NK-92 (cell line): ENCODE results near the gene ABHD8.

ENCODE experiments used
- DNase-seq: peaks from one replicate; lab custom pipeline; 2025; ENCODE audit not compliant: unreplicated experiment; lab: John Stamatoyannopoulos, UW

The ABHD8 gene, protein sequence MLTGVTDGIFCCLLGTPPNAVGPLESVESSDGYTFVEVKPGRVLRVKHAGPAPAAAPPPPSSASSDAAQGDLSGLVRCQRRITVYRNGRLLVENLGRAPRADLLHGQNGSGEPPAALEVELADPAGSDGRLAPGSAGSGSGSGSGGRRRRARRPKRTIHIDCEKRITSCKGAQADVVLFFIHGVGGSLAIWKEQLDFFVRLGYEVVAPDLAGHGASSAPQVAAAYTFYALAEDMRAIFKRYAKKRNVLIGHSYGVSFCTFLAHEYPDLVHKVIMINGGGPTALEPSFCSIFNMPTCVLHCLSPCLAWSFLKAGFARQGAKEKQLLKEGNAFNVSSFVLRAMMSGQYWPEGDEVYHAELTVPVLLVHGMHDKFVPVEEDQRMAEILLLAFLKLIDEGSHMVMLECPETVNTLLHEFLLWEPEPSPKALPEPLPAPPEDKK

DNA sequence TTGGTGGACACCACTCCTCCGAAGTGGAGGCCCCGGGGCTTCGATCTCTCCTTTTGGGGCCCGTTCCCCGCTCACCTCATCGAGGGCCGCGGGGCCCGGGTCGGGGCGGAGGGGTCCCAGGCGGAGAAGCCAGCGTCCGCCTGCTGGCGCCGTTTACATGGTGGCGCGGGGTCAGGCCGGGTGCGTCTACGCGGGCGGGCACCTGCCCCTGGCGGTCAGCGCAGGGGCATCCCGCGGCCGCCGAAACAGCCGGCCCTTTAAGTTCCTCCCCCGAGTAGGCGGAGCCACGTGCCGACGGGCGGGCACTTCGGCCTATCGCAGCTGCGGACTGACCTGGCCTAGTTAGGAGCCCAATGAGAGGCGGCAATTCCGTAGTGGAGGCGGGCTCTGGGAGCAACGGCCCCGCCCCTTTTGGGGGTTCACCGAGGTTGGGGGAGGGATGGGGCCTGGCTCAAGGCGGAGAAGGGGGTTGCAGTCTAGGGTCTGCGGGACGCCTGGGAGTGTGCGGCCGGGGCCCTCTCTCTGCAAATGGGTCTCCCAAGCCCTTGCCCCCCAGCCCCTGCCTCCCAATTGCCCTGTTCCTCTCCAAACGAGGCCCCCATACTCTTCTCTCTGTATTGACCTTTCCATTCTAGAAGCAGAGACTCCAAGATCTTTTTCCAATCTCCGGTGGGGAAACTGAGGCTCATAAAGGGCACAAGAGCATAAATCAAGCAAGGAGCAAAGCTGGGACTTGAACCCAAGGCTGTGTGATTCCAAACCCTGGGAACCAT, at the start of gene ABHD8:
ABHD8 (minus strand) TSS at position 259 of the 773 bp plus-strand sequence. CDS start 1,809 bp downstream, outside the sequence.
- DNase-seq, result no peak

DNA sequence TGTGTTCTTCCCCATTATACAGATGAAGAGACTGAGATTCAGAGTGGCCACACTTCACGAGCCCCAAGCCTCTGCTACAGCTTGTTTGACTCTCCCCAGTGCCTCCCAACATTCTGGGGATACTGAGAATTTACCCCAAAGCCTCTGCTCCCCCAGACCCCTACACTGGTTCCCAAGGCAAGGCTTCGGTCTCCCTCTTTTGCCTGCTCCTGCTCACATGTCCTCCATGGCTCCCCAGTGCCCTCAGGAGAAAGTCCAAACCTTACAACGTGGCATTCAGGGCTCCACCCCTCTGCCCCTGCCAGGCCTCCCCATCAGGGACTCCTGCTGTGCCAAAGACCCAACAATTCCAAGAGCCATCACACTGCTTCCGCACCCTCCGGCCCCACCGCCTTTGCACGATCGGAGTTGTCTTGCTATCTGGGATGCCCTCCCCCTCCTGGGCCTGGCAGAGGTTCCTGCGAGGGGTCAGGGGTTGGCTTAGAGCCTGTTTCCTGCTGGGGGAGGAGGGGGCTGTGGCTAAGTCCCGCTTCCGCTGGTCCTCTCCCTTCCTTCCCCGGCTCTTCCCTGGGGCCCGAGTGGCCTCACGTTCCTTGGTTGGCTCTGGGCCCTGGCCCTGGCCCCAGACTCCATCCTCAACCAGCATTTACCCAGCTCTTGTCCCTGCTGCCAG, 49.5 kb upstream of the ABHD8 start:
- no peak for DNase-seq

DNA sequence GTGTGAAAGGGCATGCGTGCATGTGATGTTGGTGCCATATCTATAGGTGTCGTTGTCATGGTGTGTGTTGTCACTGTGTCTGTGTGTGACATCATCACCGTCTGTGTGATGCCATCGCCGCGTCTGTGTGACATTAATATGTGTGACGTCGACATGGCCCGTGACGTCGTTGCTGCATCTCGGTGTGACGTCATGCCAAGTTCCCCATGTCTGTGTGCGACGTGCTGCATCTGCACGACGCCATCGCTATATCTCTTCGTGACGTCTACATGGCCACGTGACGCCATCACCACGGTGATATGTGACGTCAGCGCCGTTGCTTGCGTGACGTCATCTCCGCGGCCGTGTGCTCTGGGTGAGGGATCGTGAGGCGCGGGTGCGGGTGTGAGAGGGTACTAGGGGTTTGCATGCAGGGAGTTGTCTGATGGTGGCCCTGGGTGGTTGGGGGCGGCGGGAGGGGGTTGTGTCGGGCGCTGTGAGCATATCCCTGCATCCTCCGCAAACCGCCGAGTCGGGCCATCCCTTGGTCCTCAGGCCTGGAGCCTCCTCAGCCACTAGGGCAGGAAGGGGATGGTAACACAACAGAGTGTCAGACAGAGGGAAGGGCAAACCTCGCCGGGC, 48.7 kb upstream of the ABHD8 start:
- DNase-seq, result no peak

DNA sequence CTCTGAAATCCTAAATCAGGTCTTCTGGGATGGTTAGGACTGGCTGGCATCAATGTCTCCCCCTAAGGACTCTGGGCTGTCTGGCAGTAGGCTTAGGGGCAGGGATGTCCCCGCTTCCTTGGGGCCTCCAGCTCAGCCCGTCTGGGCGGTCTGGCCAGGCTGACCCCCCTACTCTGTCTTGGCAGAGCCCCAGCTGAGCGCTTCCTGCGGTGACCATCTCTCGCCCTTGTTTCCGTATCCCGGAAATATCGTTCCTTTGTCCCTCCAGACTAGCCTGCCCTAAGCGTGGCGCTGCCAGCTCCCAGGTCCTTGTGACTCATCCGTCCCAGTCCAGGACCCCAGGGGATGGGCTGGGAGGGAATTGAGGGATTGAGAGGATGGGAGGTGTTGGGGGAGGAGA, 45.5 kb upstream of the ABHD8 start:
- DNase-seq, result no peak

DNA sequence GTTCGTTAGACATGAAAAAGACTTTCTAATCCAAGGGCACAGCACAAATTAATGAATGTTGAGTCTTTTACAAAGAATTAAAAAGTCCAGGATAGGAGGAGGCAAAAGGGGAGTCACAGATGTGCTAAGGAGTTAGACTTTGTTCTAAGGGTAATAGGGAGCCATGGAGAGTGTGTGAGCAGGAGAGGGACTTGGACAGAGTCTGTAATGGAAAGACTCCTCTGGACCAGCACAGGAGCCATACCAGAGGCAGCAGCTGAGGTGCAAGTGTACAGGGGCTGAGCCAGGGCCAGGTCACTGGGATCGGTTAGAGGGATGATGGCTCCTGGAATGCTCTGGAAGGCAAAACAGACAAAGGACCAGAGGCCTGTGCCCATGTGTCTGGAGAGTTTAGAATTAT, 44.7 kb upstream of the ABHD8 start:
- DNase-seq, result no peak

DNA sequence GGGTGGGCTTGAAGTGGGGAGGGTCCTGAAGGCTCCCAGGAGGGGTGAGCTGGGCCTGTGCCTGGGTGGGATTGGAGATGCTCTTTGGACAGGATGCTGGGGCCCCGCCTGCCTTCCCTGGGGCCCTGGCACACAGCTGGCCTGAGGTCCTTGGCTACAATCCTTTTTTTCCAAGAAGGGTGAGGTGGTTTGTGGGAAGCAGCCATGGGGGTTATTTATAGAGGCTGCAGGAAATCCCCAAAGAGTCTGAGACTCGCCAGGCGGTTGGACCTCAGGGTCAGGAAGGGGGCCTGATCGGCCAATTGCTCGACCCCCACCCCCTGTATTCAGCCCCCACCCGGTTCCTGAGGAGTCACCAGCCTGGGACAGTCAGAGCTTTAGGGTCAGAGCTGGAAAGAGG, 44.1 kb upstream of the ABHD8 start:
- no peak for DNase-seq

DNA sequence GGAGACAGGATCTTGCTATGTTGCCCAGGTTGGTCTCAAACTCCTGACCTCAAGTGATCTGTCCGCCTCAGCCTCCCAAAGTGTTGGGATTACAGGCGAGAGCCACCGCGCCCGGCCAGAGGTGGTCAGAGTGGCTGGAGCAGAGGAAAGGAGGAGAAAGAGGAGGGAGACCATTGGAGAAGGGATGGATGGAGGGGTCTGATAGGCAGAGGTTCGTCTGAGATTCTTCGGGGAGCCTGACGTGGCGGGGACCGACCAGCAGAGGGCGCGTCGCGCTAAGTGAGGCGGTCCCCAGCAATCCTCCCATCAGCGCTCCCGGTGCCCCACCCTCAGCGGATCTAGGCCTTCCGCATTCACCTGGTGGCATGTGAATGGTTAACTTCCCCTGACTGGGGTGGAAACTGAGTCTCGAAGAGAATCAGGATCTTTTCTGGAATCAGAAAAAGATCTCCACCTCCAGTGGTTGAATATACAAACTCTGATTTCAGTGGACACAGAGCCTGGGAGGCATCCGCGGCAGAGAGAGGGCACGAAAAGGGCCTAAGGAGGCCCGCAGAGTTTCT, 43.0 kb upstream of the ABHD8 start:
- DNase-seq, result no peak

DNA sequence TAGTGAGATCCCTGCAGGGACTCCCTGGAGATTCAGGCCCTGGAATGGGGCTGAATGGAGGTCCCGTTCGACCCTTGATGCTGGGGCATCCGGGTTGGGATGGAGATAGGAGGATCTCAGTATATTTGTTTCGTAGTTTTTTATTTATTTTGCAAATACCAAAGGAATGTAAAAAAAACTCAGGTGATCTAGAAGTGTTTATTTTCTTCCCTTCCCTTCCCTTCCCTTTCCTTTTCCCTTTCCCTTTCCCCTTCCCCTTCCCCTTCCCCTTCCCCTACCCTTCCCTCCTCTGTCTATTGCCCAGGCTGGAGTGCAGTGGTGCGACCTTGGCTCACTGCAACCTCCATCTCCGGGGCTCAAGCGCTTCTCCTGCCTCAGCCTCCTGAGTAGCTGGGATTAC, 38.6 kb upstream of the ABHD8 start:
- no peak for DNase-seq

DNA sequence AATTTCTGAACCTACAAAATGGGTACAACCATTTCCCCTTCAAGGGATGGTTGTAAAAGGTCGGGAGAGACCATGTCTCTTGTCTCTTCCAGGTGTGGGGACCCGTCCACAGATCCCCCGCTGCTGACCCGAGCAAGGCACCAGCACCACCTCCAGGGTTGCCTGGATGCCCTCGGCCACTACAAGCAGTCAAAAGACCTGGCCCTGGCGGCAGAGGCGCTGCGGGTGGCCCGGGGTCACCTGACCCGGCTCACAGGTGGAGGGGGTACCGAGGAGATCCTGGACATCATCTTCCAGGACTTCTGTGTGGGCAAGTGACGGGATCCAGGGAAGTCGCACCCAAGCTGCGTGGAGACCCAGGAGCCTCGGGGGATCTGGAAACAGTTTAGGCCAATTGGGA, 38.2 kb upstream of the ABHD8 start:
- no peak for DNase-seq

DNA sequence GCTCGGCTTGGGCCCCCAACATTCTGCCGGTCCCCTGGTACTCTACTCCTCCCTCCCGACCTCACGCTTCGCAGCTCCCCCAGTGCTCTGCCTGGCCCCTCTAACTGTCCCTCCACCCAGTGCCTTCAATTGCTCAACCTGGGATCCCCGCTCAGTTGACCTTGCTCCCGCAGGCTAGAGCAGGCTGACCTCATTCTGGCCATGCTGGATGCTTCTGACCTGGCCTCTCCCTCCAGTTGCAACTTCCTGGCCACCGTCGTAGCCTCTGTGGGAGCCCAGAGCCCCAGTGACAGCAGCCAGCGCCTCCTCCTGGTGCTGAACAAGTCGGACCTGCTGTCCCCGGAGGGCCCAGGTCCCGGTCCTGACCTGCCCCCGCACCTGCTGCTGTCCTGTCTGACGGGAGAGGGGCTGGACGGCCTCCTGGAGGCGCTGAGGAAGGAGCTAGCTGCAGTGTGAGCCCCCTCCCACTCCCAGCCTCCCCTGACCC, 37.7 kb upstream of the ABHD8 start:
- DNase-seq, result no peak

DNA sequence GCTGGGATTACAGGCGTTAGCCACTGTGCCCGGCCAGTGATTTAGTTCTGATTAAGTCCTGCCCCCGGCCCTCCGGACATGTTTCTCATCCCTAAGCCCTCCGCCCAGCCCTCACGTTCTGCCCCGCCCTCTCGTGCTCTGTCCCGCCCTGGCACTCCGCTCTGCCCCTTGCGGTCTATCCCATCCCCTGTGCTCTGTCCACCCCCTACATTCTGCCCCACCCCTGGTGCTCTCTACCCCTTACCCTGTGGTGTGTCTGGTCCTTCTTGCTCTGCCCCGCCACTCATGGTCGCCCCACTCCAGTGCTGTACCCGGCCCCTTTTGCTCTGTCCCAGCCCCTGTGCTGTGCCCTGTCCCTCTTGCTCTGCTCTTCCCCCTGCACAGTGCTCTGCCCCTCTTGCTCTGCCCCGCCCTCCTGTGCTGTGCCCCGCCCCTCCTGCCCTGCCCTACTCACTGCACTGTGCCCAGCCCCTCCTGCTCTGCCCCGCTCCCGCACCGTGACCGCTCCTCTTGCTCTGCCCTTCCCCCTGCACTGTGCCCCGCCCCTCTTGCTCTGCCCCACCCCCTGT, 37.2 kb upstream of the ABHD8 start:
- no peak for DNase-seq

DNA sequence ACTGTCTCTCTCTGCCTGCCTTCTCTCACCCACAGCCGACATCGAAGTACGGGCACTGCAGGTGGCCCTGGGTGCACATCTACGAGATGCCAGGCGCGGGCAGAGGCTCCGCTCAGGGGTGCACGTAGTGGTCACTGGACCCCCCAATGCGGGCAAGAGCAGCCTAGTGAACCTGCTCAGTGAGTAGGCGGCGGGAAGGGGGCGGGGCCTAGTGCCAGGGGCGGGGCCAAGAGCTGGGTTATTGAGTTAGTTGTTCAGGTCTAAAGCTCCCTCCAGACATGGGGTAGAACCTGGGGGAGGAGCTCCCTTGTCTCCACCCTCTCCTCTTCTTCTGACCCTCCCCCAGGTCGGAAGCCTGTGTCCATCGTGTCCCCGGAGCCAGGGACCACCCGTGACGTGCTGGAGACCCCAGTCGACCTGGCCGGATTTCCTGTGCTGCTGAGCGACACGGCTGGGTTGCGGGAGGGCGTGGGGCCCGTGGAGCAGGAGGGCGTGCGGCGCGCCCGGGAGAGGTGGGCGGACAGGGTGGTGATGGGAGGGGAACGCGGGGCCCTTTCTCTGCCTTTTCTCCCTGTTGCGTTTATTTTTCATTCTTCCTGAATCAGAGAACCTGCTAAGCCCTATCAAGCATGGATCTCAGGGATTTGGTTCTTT, 36.0 kb upstream of the ABHD8 start:
- DNase-seq, result no peak

DNA sequence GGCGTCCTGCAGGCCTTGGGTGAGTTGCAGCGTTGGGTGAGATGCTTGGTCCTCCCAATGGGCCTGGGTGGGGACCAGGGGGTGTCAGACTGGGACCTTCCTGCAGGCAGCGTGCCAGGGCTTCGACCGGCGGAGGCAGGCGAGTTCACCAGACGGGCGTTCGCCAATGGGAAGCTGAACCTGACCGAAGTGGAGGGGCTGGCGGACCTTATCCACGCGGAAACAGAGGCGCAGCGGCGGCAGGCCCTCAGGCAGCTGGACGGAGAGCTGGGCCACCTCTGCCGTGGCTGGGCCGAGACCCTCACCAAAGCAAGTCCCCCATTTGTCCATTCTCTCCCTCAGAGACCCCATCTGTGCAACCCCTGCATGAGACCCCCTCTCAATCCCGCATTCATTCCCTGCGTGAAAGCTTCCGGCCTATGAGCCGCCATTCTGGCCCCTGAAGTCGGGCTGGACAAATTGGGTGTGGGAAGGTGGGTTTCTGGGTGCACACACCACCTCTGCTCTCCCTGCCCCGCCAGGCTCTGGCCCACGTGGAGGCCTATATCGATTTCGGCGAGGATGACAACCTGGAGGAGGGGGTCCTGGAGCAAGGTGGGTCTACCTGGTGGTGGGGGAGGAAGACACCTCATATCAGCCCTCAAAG, 35.3 kb upstream of the ABHD8 start:
- no peak for DNase-seq

DNA sequence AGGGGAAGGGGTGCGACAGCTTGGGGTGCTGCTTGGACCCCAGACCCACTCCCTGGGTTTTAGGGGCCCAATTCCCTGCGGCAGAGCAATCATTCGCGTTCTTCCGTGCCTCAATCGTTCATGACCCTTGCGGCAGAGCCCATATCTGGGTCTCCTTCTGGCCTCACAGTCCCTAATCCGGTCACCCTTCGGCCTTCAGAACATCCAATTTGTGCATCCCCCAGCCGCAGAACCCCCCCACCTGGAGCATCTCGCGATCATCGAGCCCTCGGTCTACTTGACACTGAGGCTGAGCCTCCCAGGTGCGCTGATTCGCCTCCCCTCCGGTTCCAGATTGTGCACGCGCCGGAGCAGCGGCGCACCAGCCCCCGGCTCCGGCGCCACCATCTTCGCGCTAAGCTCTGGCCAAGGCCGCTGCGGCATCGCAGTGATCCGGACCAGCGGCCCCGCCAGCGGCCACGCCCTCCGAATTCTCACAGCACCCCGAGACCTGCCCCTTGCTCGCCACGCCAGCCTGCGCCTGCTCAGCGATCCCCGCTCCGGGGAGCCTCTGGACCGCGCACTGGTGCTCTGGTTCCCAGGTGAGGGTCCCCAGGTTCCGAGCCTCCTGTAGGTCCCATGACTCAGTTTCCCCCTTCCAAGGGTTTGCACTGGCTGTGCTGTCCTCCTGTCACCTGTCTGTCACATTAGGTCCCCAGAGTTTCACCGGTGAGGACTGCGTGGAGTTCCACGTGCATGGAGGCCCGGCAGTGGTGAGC, 34.6 kb upstream of the ABHD8 start:
- no peak for DNase-seq

DNA sequence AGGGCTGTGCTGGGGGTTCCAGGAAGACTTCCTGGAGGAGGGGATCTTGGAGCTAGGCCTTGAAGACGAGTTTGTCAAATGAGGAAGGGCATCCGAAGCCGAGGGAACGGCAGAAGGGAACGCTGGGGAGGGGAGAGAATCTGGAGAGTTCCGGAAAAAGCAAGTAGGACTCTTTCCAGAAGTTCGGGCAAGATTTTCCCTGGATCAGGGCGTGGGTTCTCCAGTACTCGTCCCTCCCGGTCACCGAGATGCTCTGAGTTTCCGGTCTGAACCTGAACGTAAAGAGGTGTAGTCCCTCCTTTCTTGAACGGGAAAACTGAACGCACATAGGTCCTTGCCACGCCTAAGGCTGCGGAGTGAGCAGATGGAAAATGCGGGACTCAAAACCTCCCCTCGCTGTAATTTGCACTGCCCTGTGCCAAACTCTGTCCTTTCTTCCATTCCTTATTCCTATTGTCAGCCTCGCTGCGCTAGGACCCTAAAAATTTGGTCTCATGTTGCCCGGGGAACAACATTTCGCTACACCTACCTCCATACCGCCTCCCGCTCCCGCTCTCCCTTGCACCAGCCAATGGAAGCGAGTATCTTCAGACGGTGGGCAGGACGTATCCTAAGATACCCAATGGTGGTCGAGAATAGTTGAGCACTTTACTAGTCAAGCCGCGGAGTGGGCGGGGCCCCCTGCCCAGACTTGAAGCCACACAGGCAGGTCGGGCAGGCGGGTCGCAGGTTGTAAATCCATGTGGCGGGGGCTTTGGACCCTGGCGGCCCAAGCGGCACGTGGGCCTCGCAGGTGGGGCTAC, 33.8 kb upstream of the ABHD8 start, which contains the start of gene GTPBP3:
GTPBP3 (plus strand) TSS at position 682 of the 803 bp plus-strand sequence; CDS start at position 741, 59 bp downstream.
- peak; percentile 86 for DNase-seq

DNA sequence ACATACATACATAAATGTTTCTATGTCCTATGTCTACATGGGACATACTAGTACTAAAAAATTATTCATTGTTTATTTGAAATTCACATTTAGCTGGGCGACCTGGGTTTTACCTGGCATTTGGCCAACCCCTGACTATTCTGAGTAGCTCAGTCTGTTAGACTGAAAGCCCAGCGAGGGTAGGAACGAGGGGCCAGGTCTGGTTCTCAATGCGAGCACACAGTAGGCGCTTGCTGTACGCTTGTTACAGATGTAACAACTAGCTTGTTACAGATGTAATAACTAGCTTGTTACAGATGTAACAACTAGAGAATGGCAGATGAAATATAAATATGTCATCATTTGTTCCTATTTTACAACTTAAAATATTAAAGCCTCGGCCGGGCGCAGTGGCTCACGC, 32.4 kb upstream of the ABHD8 start:
- no peak for DNase-seq
